Smooth muscle cell (in vitro differentiated cells): Measurements from ENCODE around the gene ATF3. TPM values are rescaled to one million over a fixed set of nuclear protein-coding genes. Genes with fewer than 3 reads are reported as not detected.

Experiments
- DNase-seq: peaks from one replicate; lab custom pipeline; 2025; ENCODE audit not compliant: unreplicated experiment; lab: John Stamatoyannopoulos, UW
- H2AFZ ChIP-seq: fragments of 200-600 bp; sonication (generic); 2 replicates; pipeline ENCODE4 v1.6.0; 2016; ENCODE audit warnings: antibody characterized with exemption, low read depth, mild to moderate bottlenecking
- H3F3A ChIP-seq: fragments of 200-600 bp; sonication (generic); 2 replicates; pipeline ENCODE4 v1.6.0; 2017; ENCODE audit warnings: antibody characterized with exemption, low read depth
- H3K27ac ChIP-seq: fragments of 200-600 bp; sonication (generic); 2 replicates; pipeline ENCODE4 v1.5.1; 2016; ENCODE audit warnings: low read depth, mild to moderate bottlenecking
- H3K27me3 ChIP-seq: fragments of 200-600 bp; sonication (generic); 2 replicates; pipeline ENCODE4 v1.6.1; 2016; ENCODE audit warnings: low read depth, mild to moderate bottlenecking
- H3K36me3 ChIP-seq: fragments of 200-600 bp; sonication (generic); 2 replicates; pipeline ENCODE4 v1.5.1; 2016; ENCODE audit warnings: low read depth
- H3K4me1 ChIP-seq: fragments of 200-600 bp; sonication (generic); 2 replicates; pipeline ENCODE4 v1.5.1; 2016; ENCODE audit warnings: low read depth
- H3K4me2 ChIP-seq: fragments of 200-600 bp; sonication (generic); 2 replicates; pipeline ENCODE4 v1.6.0; 2016; ENCODE audit warnings: mild to moderate bottlenecking
- H3K4me3 ChIP-seq: fragments of 200-600 bp; sonication (generic); 2 replicates; pipeline ENCODE4 v1.5.1; 2016; ENCODE audit warnings: mild to moderate bottlenecking
- H3K79me2 ChIP-seq: fragments of 200-600 bp; sonication (generic); 2 replicates; pipeline ENCODE4 v1.6.0; 2016; ENCODE audit warnings: low read depth, mild to moderate bottlenecking
- H3K9ac ChIP-seq: fragments of 200-600 bp; sonication (generic); 2 replicates; pipeline ENCODE4 v1.6.0; 2016; ENCODE audit warnings: low read depth
- H3K9me3 ChIP-seq: fragments of 200-600 bp; sonication (generic); replicated peaks from 2 replicates; pipeline ENCODE4 v1.5.1; 2016; ENCODE audit warnings: low read depth
- H4K20me1 ChIP-seq: fragments of 200-600 bp; sonication (generic); 2 replicates; pipeline ENCODE4 v1.6.0; 2016; ENCODE audit warnings: low read depth
- WGBS: methylation state at CpG from one replicate; pipeline ENCODE4 v1.1.7; 2016; ENCODE audit warnings: low lambda C conversion rate; 5-methylcytosine and 5-hydroxymethylcytosine counted together
- polyA plus RNA-seq: library from polyadenylated mRNA; unstranded; fragments of >200 nt; fragmentation: Nextera tagmentation; extraction: Ambion mirVana; gene quantifications from 2 replicates; pipeline ENCODE4 v1.2.1, GENCODE V29; 2016
- total RNA-seq: library from RNA; depleted of rRNA; stranded (reverse); fragments of >200 nt; gene quantifications from 2 replicates; pipeline ENCODE4 v1.2.3, GENCODE V29; 2014
- TF ChIP-seq, protein P1 (sequence below): fragments of 200-600 bp; sonication (generic); IDR thresholded peaks from 2 replicates; pipeline ENCODE4 v1.5.1; 2017; ENCODE audit warnings: borderline replicate concordance, mild to moderate bottlenecking, antibody characterized with exemption; ENCODE audit not compliant: insufficient read depth, poor library complexity, severe bottlenecking

The ATF3 gene
- total and polyA plus RNA-seq, 2 experiments from 2014 or later = 152 to 231 TPM

DNA sequence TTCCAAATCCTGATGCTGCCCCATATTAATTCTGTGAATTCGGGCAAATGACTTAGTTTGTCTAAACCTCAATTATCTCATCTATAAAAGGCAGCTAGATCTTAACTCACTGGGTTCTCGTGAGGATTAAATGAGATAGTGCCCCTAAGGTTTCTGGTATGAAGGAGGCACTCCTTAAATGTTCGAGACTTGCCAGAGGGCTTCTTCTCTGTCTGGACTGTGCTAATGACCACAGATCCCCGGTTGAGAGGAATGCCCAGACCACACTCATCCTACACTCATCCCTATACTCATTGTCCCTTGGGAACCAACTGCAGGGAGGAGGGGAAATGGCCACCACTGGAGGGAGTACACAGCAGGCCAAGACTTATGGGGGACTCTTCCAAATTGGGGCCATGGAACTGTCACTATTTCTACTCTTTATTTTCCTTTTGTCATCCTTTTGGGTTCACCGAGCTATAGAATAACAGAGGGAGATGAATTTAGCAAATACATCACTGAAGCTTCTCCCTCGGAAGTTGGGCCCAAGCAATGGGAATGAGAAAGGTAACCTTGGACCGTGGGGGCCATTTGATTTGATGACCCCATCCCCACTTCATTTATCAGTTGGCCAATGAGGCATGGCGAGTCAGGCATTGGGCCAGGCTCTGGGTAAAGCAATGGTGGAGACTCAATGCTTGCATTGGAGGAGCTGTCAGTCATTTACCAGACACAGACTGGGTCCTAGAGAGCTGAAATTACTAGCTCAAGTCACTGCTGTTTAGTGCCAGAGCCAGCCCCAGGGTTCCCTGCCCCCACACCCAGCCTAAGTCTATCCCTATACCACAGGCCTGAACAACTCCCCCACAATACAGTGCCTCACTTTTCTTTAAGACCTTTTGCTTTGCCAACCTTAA, 5.1 kb downstream of the ATF3 start:
- Histone ChIP-seq H3K27me3 (no peaks in the 10 kb centered on the region), H2AFZ (no peak overlapping the region), H3K36me3 (peaks cover 9% of the 10 kb centered on the region), H3F3A (peaks cover 48% of the 10 kb centered on the region), H3K27ac (peak overlapping the region; percentile 96), H3K9me3 (no peaks in the 10 kb centered on the region), H3K4me3 (no peak overlapping the region), H3K4me2 (peak overlapping the region; percentile 97), H3K9ac (peak overlapping the region; percentile 81), H3K4me1 (peaks cover 15% of the 10 kb centered on the region), H3K79me2 (peaks cover 42% of the 10 kb centered on the region), H4K20me1 (peaks cover 100% of the 10 kb centered on the region)
- TF ChIP-seq, protein P1, sequence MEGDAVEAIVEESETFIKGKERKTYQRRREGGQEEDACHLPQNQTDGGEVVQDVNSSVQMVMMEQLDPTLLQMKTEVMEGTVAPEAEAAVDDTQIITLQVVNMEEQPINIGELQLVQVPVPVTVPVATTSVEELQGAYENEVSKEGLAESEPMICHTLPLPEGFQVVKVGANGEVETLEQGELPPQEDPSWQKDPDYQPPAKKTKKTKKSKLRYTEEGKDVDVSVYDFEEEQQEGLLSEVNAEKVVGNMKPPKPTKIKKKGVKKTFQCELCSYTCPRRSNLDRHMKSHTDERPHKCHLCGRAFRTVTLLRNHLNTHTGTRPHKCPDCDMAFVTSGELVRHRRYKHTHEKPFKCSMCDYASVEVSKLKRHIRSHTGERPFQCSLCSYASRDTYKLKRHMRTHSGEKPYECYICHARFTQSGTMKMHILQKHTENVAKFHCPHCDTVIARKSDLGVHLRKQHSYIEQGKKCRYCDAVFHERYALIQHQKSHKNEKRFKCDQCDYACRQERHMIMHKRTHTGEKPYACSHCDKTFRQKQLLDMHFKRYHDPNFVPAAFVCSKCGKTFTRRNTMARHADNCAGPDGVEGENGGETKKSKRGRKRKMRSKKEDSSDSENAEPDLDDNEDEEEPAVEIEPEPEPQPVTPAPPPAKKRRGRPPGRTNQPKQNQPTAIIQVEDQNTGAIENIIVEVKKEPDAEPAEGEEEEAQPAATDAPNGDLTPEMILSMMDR = no peak
- DNase-seq = no peak
- 45% methylated on average over 8 of the region's 8 CpGs for WGBS

DNA sequence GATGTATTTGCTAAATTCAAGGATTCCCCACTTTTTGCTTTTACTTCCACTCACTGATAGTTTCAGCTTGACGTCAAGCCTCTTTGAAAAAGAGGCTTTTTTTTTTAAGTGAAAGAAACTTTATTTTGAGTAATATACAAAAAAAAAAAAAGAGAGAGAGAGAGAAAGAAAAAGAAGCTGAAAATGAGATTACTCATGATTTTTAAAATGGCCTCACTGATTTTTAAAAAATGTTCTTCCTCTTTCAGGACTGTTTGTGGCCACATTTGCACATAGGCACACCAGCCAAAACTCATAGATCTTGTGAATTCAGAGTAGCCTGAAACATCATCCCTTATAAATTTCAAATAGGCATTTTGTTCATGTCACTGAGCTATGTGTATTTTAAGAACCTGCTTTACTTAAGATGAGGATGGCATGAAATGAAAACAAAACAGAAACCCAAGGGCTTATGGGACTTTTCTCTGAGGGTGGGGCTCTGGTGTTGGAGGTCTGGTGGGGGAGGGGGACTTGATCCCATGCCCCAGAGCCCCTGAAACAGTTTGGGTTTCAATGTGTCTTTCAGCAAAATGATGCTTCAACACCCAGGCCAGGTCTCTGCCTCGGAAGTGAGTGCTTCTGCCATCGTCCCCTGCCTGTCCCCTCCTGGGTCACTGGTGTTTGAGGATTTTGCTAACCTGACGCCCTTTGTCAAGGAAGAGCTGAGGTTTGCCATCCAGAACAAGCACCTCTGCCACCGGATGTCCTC, 6.1 kb downstream of the ATF3 start:
- H3K79me2 ChIP-seq = peaks cover 33% of the 10 kb centered on the region
- H3K36me3 ChIP-seq = peaks cover 15% of the 10 kb centered on the region
- H3K27ac ChIP-seq = peak overlapping the region; percentile 96
- H3F3A ChIP-seq = peaks cover 56% of the 10 kb centered on the region
- no peak overlapping the region for H2AFZ ChIP-seq
- TF ChIP-seq, protein P1 = no peak
- no peak for DNase-seq
- H3K9ac ChIP-seq = no peak overlapping the region
- H3K27me3 ChIP-seq = no peaks in the 10 kb centered on the region
- H3K4me3 ChIP-seq = no peak overlapping the region
- H3K9me3 ChIP-seq = no peaks in the 10 kb centered on the region
- peak overlapping the region; percentile 97 for H3K4me2 ChIP-seq
- peaks cover 100% of the 10 kb centered on the region for H4K20me1 ChIP-seq
- WGBS = 90% methylated on average over 5 of the region's 5 CpGs
- peaks cover 15% of the 10 kb centered on the region for H3K4me1 ChIP-seq

GRCh38 chr1:212615201-212615470, 6.6 kb downstream of the ATF3 start:
- DNase-seq = no peak
- Histone ChIP-seq H3K4me2 (no peak overlapping the region), H3K27ac (no peak overlapping the region), H2AFZ (no peak overlapping the region), H3K4me1 (peaks cover 15% of the 10 kb centered on the region), H3K9ac (no peak overlapping the region), H3F3A (peaks cover 60% of the 10 kb centered on the region), H4K20me1 (peaks cover 100% of the 10 kb centered on the region), H3K27me3 (no peaks in the 10 kb centered on the region), H3K79me2 (peaks cover 28% of the 10 kb centered on the region), H3K9me3 (no peaks in the 10 kb centered on the region), H3K4me3 (no peak overlapping the region), H3K36me3 (peaks cover 17% of the 10 kb centered on the region)
- 97% methylated on average over 9 of the region's 9 CpGs for WGBS
- TF ChIP-seq, protein P1 = no peak
